ENCODE data around the gene CDC26.
A peak's percentile ranks its signal among the peaks of the same experiment; 100 is the strongest.

DNA sequence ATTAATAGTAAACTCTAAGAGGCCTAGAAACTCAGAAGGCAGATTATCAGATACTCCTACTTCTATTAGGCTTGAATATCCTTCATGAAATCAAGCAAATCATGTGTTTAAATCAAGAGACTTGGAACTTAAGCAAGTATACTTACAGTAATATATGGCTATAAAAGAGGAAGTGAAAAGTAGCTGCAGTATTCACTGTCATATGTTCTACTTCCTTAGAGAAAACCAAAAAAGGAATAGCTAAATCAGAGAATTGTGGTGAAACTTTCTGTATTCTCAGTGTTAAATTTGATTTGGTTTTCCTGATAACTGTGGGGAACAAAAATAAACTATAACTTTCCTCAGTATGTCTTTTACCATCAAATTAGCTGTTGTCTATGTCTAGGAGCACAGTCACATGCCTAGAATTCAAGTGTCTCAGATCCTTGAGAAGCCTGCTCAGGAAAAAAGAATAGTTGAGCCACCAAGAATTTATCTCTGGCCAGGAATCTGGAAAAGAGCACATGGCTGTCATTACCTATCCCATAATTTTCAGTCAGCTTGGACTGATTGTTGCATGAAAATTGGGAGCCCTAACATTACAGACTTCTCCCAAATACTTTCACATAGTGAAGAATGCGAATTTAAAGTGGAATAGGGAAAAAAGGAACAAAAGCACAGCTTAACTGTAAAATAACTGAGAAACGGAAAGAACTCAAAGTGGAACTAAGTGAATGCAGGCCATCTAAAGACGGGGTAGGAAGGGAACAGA lies 56.0 kb downstream of the CDC26 start:
- TF ChIP-seq, protein P1, sequence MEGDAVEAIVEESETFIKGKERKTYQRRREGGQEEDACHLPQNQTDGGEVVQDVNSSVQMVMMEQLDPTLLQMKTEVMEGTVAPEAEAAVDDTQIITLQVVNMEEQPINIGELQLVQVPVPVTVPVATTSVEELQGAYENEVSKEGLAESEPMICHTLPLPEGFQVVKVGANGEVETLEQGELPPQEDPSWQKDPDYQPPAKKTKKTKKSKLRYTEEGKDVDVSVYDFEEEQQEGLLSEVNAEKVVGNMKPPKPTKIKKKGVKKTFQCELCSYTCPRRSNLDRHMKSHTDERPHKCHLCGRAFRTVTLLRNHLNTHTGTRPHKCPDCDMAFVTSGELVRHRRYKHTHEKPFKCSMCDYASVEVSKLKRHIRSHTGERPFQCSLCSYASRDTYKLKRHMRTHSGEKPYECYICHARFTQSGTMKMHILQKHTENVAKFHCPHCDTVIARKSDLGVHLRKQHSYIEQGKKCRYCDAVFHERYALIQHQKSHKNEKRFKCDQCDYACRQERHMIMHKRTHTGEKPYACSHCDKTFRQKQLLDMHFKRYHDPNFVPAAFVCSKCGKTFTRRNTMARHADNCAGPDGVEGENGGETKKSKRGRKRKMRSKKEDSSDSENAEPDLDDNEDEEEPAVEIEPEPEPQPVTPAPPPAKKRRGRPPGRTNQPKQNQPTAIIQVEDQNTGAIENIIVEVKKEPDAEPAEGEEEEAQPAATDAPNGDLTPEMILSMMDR (IDR thresholded peaks at IDR 0.05; ENCODE audit: low read depth, low read length): no peak
- peak; percentile 61; the same call in 1 of the 2 replicates for TF ChIP-seq EZH2phosphoT487 (IDR thresholded peaks at IDR 0.05; ENCODE audit: low read depth)

All from OCI-LY3 (cell line).